ENCODE results near the gene ZNF304.

DNA sequence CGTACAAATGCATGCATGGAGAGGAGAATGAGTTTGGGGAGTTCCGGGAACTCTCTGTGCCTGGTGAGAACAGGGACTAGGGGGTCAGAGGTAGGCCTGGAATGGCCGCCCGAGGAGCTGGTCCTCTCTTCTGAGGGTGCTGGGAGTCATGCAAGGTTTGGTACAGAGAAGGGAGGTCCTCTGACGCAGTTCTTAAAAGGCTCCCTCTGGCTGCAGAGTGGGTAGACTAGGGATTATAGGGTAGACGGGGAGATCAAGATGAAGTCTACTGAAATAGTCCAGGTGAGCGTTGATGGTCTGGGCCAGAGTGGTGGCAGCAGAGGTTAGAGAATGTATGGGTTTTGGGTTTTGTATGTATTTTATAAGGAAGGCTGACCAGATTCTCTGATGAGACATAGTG lies 796 bp downstream of the ZNF304 start:
- no peak for TF ChIP-seq TAF1 (IDR thresholded peaks at IDR 0.05; ENCODE audit: control insufficient read depth, extremely low read depth, insufficient read depth, low read length, severe bottlenecking)
- TF ChIP-seq ZBTB1 (CRISPR knock-in tag; IDR thresholded peaks at IDR 0.05; ENCODE audit: borderline replicate concordance, low read depth) = no peak
- TF ChIP-seq, protein P1, sequence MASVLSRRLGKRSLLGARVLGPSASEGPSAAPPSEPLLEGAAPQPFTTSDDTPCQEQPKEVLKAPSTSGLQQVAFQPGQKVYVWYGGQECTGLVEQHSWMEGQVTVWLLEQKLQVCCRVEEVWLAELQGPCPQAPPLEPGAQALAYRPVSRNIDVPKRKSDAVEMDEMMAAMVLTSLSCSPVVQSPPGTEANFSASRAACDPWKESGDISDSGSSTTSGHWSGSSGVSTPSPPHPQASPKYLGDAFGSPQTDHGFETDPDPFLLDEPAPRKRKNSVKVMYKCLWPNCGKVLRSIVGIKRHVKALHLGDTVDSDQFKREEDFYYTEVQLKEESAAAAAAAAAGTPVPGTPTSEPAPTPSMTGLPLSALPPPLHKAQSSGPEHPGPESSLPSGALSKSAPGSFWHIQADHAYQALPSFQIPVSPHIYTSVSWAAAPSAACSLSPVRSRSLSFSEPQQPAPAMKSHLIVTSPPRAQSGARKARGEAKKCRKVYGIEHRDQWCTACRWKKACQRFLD (CRISPR knock-in tag; IDR thresholded peaks at IDR 0.05) = no peak
